ENCODE results near the gene CHST9. TPM values are rescaled to one million over a fixed set of nuclear protein-coding genes. Genes with fewer than 3 reads are reported as not detected.

CHST9 gene
- total and polyA plus RNA-seq, 10 donors = 0.87 to 23.9 (median 8.4) TPM

- 92 to 97% (median 95%) methylated on average over 4 of the region's 4 CpGs for WGBS, 5 donors
- DNase-seq = no peak
- Histone ChIP-seq H3K4me3 (no peak overlapping the region), H3K4me1 (no peaks in the 10 kb centered on the region), H3K36me3 (no peaks in the 10 kb centered on the region), H3K27ac (no peak overlapping the region), H3K27me3 (replicated peaks in 1 of 7) (no peaks in the 10 kb centered on the region), H3K9me3 (no peaks in the 10 kb centered on the region)
- no peak for TF ChIP-seq CTCF (IDR thresholded peaks at IDR 0.05 in 8 of 11, conservative IDR thresholded peaks at IDR 0.05 in 3 of 11)
- TF ChIP-seq POLR2AphosphoS5 (IDR thresholded peaks at IDR 0.05) = no peak
- no peak for TF ChIP-seq POLR2A (IDR thresholded peaks at IDR 0.05)
- intact Hi-C loops (cut with DNase I; ENCODE audit: low total_unique reads) = no loop called here
These were observed 296.8 kb downstream of the CHST9 start for GRCh38 chr18:26888259-26888658.

- intact Hi-C loops (cut with DNase I; ENCODE audit: low total_unique reads) = no loop called here
- Histone ChIP-seq H3K9me3 (no peaks in the 10 kb centered on the region), H3K27ac (no peak overlapping the region), H3K27me3 (replicated peaks in 1 of 7) (no peaks in the 10 kb centered on the region), H3K36me3 (no peaks in the 10 kb centered on the region), H3K4me3 (no peak overlapping the region), H3K4me1 (no peaks in the 10 kb centered on the region)
- no peak for DNase-seq
- TF ChIP-seq POLR2AphosphoS5 (IDR thresholded peaks at IDR 0.05) = no peak
- TF ChIP-seq CTCF (IDR thresholded peaks at IDR 0.05 in 8 of 11, conservative IDR thresholded peaks at IDR 0.05 in 3 of 11) = no peak
- no peak for TF ChIP-seq POLR2A (IDR thresholded peaks at IDR 0.05)
- WGBS, 5 donors = 66 to 90% (median 82%) methylated on average over 2 of the region's 2 CpGs
These were observed 310.0 kb downstream of the CHST9 start for GRCh38 chr18:26875040-26875654.

- H3K9me3 ChIP-seq = no peaks in the 10 kb centered on the region
- TF ChIP-seq POLR2AphosphoS5 (IDR thresholded peaks at IDR 0.05) (no peak), CTCF (IDR thresholded peaks at IDR 0.05 in 8 of 11, conservative IDR thresholded peaks at IDR 0.05 in 3 of 11) (no peak), POLR2A (IDR thresholded peaks at IDR 0.05) (no peak)
- no peaks in the 10 kb centered on the region for H3K27me3 ChIP-seq (replicated peaks in 1 of 7)
- no peak for DNase-seq
- H3K4me3 ChIP-seq = no peak overlapping the region
- intact Hi-C loops (cut with DNase I; ENCODE audit: low total_unique reads) = no loop called here
- H3K4me1 ChIP-seq = no peaks in the 10 kb centered on the region
- no peaks in the 10 kb centered on the region for H3K36me3 ChIP-seq
- H3K27ac ChIP-seq = no peak overlapping the region
These were observed 310.8 kb downstream of the CHST9 start for GRCh38 chr18:26874283-26874682.

GRCh38 chr18:26869640-26870039 is 315.5 kb downstream of the CHST9 start:
- 28 to 52% (median 41%) methylated on average over 1 of the region's 1 CpG for WGBS, 5 donors
- TF ChIP-seq POLR2AphosphoS5 (IDR thresholded peaks at IDR 0.05) (no peak), CTCF (IDR thresholded peaks at IDR 0.05 in 8 of 11, conservative IDR thresholded peaks at IDR 0.05 in 3 of 11) (no peak), POLR2A (IDR thresholded peaks at IDR 0.05) (no peak)
- H3K36me3 ChIP-seq = no peaks in the 10 kb centered on the region
- no peaks in the 10 kb centered on the region for H3K9me3 ChIP-seq
- H3K27me3 ChIP-seq (replicated peaks in 1 of 7) = peaks cover 0 to 17% (median 0%) of the 10 kb centered on the region in 7 donors
- no peak overlapping the region for H3K4me3 ChIP-seq
- no peak overlapping the region for H3K27ac ChIP-seq
- H3K4me1 ChIP-seq = no peaks in the 10 kb centered on the region
- intact Hi-C loops (cut with DNase I; ENCODE audit: low total_unique reads) = no loop called here
- no peak for DNase-seq
